Panc1 (cell line): Measurements from ENCODE around the gene FKBP5. TPM values are rescaled to one million over a fixed set of nuclear protein-coding genes. Genes with fewer than 3 reads are reported as not detected.
"Not testable (repeated sequence)": the region's sequence is repeated elsewhere in the genome, so short reads cannot be mapped to it uniquely, and the experiment has no call there.

Experiments
- ATAC-seq: fragments of 200-7000 bp; cut with Tn5 transposase; 2 replicates; pipeline ENCODE4 v1.9.1; 2020; ENCODE audit warnings: mild to moderate bottlenecking, moderate library complexity
- BruUV-seq: library from RNA; stranded (reverse); fragments of 400-500 nt; replicated peaks from 2 replicates; lab custom pipeline; 2021; lab: Mats Ljungman, UMichigan
- CTCF ChIA-PET: fragments of 300-600 bp; sonication (Branson Sonifier 250); formaldehyde crosslinking; loops from one replicate; lab custom pipeline; 2022; ENCODE audit warnings: antibody characterized with exemption; lab: Charles Lee
- POLR2A ChIA-PET: fragments of 300-600 bp; sonication (Branson Sonifier 250); formaldehyde crosslinking; loops from one replicate; lab custom pipeline; 2022; ENCODE audit warnings: antibody characterized with exemption; lab: Charles Lee
- DNase-seq: peaks from one replicate; pipeline ENCODE4 v3.0.0-alpha.2; 2010; ENCODE audit warnings: low read depth, low spot score
- H3K27ac ChIP-seq: 2 replicates; pipeline ENCODE4 v1.5.1; 2011; ENCODE audit warnings: mild to moderate bottlenecking, low read length, inconsistent platforms
- H3K27me3 ChIP-seq: fragments of 200-500 bp; sonication (Bioruptor generic); 2 replicates; pipeline ENCODE4 v1.6.0; 2014; ENCODE audit warnings: low read length, inconsistent platforms; ENCODE audit not compliant: control insufficient read depth, insufficient read depth
- H3K36me3 ChIP-seq: fragments of 200-500 bp; sonication (Bioruptor generic); 2 replicates; pipeline ENCODE4 v1.5.1; 2014; ENCODE audit warnings: inconsistent platforms, mild to moderate bottlenecking, low read length, moderate library complexity; ENCODE audit not compliant: control insufficient read depth, insufficient read depth
- H3K4me1 ChIP-seq: 2 replicates; pipeline ENCODE4 v1.5.1; 2011; ENCODE audit warnings: inconsistent platforms, mild to moderate bottlenecking, low read length, moderate library complexity; ENCODE audit not compliant: control insufficient read depth, insufficient read depth
- H3K4me3 ChIP-seq, 2 experiments: 2 replicates each; pipeline ENCODE4 v1.5.1; 2011 to 2012; ENCODE audit warnings: low read depth in 2 of 2, low read length in 2 of 2, mild to moderate bottlenecking in 2 of 2, inconsistent platforms in 1 of 2, moderate library complexity in 1 of 2
- H3K9me3 ChIP-seq: fragments of 200-500 bp; sonication (Bioruptor generic); 2 replicates; pipeline ENCODE4 v1.5.1; 2014; ENCODE audit warnings: low read depth, mild to moderate bottlenecking, inconsistent platforms, low read length, moderate library complexity; ENCODE audit not compliant: control insufficient read depth, insufficient read depth
- POLR2AphosphoS5 ChIP-seq: IDR thresholded peaks from 2 replicates; pipeline ENCODE4 v1.6.1; 2012; ENCODE audit warnings: mild to moderate bottlenecking, low read depth, low read length, moderate library complexity
- SIN3A ChIP-seq: IDR thresholded peaks from 2 replicates; pipeline ENCODE4 v1.6.1; 2012; ENCODE audit warnings: low read depth, mild to moderate bottlenecking, low read length, moderate library complexity, borderline replicate concordance; ENCODE audit not compliant: insufficient read depth
- TCF7L2 ChIP-seq: IDR thresholded peaks from 2 replicates; pipeline ENCODE4 v1.6.1; 2011; ENCODE audit warnings: mild to moderate bottlenecking, low read depth, low read length, inconsistent platforms
- in situ Hi-C: cut with HindIII; loops from 2 replicates; pipeline ENCODE4 v1.10.0; 2016; ENCODE audit warnings: low sequenced_read_pairs, low pct_unique_long_range_greater_than_20kb
- intact Hi-C: fragments of 100-400 bp; cut with micrococcal nuclease; formaldehyde crosslinking; loops from one replicate; pipeline ENCODE4 v1.10.0; 2022; ENCODE audit not compliant: unreplicated experiment
- total RNA-seq: library from RNA; stranded (reverse); gene quantifications from one replicate; pipeline ENCODE4 v1.2.1, GENCODE V29; 2021; ENCODE audit not compliant: unreplicated experiment
- TF ChIP-seq, protein P1 (sequence below), 2 experiments: IDR thresholded peaks; 2 replicates each; pipeline ENCODE4 v1.6.1; 2011 to 2012; ENCODE audit warnings: low read depth in 2 of 2, control low read depth in 1 of 2, low read length in 1 of 2, mild to moderate bottlenecking in 1 of 2, moderate library complexity in 1 of 2; ENCODE audit not compliant: insufficient read depth in 1 of 2
- TF ChIP-seq, protein P2 (sequence below): fragments of 450-650 bp; IDR thresholded peaks from 2 replicates; pipeline ENCODE4 v1.5.1; 2017; ENCODE audit warnings: mild to moderate bottlenecking

The FKBP5 gene
- total RNA-seq, 1 experiment from 2014 or later: 25.2 TPM

DNA sequence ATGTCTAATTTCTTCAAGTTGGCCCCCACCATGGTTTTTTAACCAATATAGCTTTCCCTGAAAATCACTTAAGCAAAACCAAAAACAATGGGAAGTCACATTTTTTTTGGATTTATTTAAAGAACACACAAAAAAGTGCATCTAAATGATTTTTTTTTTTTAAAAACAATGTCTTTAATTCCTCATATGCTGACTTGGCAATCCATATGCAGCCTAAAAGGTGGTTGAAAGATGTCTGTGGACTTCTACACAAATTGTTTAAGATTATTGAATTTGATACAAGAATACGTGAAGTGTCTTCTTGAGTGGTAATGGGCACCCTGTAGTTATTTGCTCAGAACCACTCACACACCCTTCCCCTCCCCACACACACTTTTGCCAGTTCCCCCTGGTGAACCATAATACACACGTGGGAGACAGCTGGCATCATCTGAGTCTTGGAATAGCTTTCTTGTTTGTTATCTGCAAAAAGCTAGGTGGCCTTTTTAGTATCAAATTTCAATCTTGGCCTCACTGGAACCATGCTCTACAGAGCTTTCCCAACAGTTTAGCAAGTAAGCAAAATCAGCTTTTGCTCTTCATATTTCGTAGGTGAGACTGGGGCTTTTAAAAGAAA is 115.1 kb downstream of the FKBP5 start:
- no peak for DNase-seq
- TF ChIP-seq TCF7L2: no peak
- no peak for TF ChIP-seq POLR2AphosphoS5
- TF ChIP-seq, protein P1, sequence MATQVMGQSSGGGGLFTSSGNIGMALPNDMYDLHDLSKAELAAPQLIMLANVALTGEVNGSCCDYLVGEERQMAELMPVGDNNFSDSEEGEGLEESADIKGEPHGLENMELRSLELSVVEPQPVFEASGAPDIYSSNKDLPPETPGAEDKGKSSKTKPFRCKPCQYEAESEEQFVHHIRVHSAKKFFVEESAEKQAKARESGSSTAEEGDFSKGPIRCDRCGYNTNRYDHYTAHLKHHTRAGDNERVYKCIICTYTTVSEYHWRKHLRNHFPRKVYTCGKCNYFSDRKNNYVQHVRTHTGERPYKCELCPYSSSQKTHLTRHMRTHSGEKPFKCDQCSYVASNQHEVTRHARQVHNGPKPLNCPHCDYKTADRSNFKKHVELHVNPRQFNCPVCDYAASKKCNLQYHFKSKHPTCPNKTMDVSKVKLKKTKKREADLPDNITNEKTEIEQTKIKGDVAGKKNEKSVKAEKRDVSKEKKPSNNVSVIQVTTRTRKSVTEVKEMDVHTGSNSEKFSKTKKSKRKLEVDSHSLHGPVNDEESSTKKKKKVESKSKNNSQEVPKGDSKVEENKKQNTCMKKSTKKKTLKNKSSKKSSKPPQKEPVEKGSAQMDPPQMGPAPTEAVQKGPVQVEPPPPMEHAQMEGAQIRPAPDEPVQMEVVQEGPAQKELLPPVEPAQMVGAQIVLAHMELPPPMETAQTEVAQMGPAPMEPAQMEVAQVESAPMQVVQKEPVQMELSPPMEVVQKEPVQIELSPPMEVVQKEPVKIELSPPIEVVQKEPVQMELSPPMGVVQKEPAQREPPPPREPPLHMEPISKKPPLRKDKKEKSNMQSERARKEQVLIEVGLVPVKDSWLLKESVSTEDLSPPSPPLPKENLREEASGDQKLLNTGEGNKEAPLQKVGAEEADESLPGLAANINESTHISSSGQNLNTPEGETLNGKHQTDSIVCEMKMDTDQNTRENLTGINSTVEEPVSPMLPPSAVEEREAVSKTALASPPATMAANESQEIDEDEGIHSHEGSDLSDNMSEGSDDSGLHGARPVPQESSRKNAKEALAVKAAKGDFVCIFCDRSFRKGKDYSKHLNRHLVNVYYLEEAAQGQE (IDR thresholded peaks at IDR 0.05; ENCODE audit: insufficient read depth in 1 of 2, low read depth in 2 of 2, low read length in 1 of 2): no peak
- TF ChIP-seq, protein P2, sequence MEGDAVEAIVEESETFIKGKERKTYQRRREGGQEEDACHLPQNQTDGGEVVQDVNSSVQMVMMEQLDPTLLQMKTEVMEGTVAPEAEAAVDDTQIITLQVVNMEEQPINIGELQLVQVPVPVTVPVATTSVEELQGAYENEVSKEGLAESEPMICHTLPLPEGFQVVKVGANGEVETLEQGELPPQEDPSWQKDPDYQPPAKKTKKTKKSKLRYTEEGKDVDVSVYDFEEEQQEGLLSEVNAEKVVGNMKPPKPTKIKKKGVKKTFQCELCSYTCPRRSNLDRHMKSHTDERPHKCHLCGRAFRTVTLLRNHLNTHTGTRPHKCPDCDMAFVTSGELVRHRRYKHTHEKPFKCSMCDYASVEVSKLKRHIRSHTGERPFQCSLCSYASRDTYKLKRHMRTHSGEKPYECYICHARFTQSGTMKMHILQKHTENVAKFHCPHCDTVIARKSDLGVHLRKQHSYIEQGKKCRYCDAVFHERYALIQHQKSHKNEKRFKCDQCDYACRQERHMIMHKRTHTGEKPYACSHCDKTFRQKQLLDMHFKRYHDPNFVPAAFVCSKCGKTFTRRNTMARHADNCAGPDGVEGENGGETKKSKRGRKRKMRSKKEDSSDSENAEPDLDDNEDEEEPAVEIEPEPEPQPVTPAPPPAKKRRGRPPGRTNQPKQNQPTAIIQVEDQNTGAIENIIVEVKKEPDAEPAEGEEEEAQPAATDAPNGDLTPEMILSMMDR: no peak
- TF ChIP-seq SIN3A: no peak
- in situ Hi-C loops (no loop called here), intact Hi-C loops (no loop called here)
- H3K27ac ChIP-seq: no peak overlapping the region
- BruUV-seq: TSS peak; percentile 81
- CTCF ChIA-PET: interaction anchor here (0.6 kb wide), 1 partner anchor 51 kb away, joined by 8 read pairs; no protein-coding TSS in a partner anchor
- no peaks in the 10 kb centered on the region for H3K36me3 ChIP-seq
- no peak overlapping the region for H3K4me3 ChIP-seq
- no peaks in the 10 kb centered on the region for H3K27me3 ChIP-seq
- H3K9me3 ChIP-seq: no peaks in the 10 kb centered on the region
- no peak for ATAC-seq
- POLR2A ChIA-PET: interaction anchor here (0.6 kb wide), 1 partner anchor 220 kb away, joined by 12 read pairs; no protein-coding TSS in a partner anchor
- H3K4me1 ChIP-seq: no peaks in the 10 kb centered on the region

DNA sequence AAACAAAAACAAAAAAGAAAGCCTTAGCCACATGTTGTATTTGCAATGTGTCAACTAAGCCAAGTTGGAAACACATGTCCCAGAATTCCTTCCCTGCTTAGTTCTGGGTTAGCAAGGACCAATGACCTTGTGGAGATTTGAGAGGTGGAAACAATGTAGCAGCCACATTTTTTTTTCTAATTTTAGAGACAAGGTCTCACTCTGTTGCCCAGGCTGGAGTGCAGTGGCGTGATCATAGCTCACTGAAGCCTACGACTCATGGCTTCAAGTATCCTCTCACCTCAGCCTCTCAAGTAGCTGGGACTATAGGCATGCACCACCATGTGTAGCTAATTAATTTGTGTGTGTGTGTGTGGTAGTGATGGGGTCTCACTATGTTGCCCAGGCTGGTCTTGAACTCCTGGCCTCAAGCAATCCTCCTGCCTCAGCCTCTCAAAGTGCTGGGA is 117.8 kb downstream of the FKBP5 start:
- in situ Hi-C loops, H3K27me3 ChIP-seq, DNase-seq, H3K9me3 ChIP-seq, H3K4me3 ChIP-seq, POLR2A ChIA-PET, intact Hi-C loops, H3K4me1 ChIP-seq, BruUV-seq, ATAC-seq, H3K36me3 ChIP-seq, H3K27ac ChIP-seq: not testable (repeated sequence)
- CTCF ChIA-PET: interaction anchor here (0.6 kb wide), 1 partner anchor 48 kb away, joined by 5 read pairs; no protein-coding TSS in a partner anchor

DNA sequence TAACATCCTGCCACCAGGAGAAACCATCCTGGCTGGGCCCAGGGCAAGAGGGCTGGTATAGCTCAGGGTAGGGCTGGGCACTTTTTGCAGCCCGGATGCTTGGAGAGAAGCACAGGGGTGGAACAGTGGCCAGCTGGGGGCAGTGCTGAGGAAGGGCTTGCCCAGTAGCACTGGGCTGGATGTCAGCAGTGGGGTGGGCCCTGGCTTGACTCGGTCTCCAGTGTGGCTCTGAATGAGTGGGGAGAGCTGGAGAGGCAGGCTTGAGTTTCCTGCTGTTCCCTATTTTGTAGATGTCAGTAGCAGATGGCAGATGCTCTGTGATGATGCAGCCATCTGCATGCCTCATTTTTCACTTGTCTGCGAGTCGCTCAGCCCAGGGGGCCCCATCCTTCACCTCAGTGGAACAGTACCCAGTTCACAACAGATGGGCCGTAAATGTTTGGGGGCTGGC is 119.7 kb downstream of the FKBP5 start:
- Histone ChIP-seq H3K27ac (no peak overlapping the region), H3K27me3 (peaks cover 9% of the 10 kb centered on the region; the same call in 1 of the 2 replicates), H3K4me3 (no peak overlapping the region), H3K9me3 (no peaks in the 10 kb centered on the region), H3K4me1 (no peaks in the 10 kb centered on the region), H3K36me3 (no peaks in the 10 kb centered on the region)
- TF ChIP-seq SIN3A (no peak), TCF7L2 (no peak)
- TF ChIP-seq, protein P2: peak; percentile 66
- TF ChIP-seq, protein P1 (IDR thresholded peaks at IDR 0.05; ENCODE audit: insufficient read depth in 1 of 2, low read depth in 2 of 2, low read length in 1 of 2): no peak
- intact Hi-C loops (no loop called here), in situ Hi-C loops (no loop called here)
- ATAC-seq (peak; percentile 89), DNase-seq (no peak)
- CTCF ChIA-PET: interaction anchor here (0.6 to 0.7 kb wide), 2 partner anchors 22 to 45 kb away, joined by 3 to 4 read pairs; no protein-coding TSS in a partner anchor
- POLR2A ChIA-PET: no interaction called here
- no TSS peak for BruUV-seq
